T-helper 2 cell treated with Interferon-gamma antibody and Interleukin-4, amounts not matched to agents 100 ng/mL and 5 ng/mL, for 36 hours (primary cell): ENCODE measurements around the gene AFF1. TPM values are rescaled to one million over a fixed set of nuclear protein-coding genes. Genes with fewer than 3 reads are reported as not detected.

Source experiments
- intact Hi-C: fragments of 100-400 bp; cut with micrococcal nuclease; formaldehyde crosslinking; loops from one replicate; pipeline ENCODE4 v1.15.1; 2023
- total RNA-seq: library from RNA; stranded (reverse); gene quantifications from 2 replicates; pipeline ENCODE4 v1.2.3, GENCODE V29; 2022

AFF1 gene
- total RNA-seq, 1 donor from 2014 or later = 68.5 TPM

GRCh38 chr4:87185146-87185870 is 250.5 kb downstream of the AFF1 start:
- intact Hi-C loops = no loop called here

DNA sequence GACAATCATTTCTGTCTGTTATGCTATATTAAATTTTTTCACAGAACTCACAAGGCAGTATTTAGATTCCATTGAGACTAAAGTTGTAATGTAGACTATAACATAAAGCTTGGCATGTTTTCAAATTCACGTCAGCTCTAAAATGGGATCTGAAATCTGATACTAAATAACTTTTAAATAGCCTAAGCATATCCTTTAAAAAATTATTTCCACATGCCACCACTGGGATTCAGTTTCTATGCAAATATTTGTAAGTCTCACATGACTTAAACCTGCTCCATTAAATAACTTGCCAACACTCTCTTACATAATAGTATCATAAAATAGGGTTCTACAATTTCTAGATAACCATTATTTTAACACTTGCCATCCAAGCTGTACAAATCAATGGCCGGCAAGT is 253.2 kb downstream of the AFF1 start:
- intact Hi-C loops = no loop called here

- intact Hi-C loops = no loop called here
Measured at GRCh38 chr4:87188932-87189331, 254.1 kb downstream of the AFF1 start.

Other genes starting within 250 kb of the AFF1 start
- gene SLC10A6, start 85.6 kb upstream of the AFF1 start, total RNA-seq = not detected in 2 replicates
- 0.30 TPM in 1 of 2 replicates, not detected in the other for gene C4orf36, start 42.6 kb upstream of the AFF1 start, total RNA-seq